Activated CD8-positive, alpha-beta memory T cell treated with anti-CD3 and anti-CD28 coated beads, Interleukin-2, amount 50 U/mL, for 48 hours (primary cell): ENCODE data around the gene TP73.

ENCODE experiments used
- DNase-seq: peaks from one replicate; pipeline ENCODE4 v3.0.0-alpha.2; 2020

Gene TP73

DNA sequence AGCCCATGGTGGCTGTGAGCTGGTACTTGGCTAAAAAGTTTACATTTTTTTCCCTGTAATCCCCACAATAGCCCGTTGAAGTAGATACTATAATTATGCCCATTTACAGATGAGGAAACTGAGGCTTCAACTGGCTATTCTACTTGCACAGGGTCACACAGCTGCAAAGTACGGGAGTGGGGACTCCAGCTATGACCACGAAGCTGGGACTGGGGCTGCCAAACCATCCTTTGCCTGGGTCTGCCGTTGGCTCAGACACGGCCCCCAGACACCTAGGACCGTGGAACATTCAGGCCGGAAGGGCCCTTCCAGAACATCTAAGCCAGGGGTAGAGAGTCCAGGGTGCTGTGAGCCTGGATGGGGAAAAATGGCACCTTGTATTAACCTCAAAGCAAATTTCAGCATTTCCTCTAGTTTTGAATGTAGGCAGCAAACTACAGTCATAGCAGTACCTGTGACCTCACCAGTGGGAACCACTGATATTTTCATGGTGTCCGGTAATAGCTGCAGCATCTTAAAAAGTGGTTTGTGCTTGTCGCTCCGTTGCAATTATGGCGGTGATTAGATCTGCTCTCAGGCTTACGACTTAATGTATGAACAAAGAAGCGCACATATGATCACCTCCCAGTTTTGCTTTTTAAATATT is 4.3 kb downstream of the TP73 start:
- DNase-seq = no peak

DNA sequence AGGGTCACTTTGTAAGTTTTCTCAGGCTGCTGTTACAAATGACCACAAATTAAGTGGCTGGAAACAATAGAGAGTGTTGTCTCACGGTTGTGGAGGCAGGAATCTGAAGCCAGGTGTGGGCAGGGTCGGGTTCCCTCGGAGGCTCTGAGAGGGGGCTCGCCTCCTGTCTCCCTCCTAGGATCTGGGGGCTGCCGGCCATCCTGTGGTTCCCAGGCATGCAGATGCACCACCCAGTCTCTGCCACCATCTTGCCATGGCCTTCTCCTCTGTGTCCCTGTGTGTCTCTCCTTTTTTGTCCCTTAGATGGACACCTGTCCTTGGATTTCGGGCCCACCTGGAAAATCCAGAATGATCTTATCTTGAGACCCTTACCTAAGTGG is 4.8 kb downstream of the TP73 start:
- no peak for DNase-seq

DNA sequence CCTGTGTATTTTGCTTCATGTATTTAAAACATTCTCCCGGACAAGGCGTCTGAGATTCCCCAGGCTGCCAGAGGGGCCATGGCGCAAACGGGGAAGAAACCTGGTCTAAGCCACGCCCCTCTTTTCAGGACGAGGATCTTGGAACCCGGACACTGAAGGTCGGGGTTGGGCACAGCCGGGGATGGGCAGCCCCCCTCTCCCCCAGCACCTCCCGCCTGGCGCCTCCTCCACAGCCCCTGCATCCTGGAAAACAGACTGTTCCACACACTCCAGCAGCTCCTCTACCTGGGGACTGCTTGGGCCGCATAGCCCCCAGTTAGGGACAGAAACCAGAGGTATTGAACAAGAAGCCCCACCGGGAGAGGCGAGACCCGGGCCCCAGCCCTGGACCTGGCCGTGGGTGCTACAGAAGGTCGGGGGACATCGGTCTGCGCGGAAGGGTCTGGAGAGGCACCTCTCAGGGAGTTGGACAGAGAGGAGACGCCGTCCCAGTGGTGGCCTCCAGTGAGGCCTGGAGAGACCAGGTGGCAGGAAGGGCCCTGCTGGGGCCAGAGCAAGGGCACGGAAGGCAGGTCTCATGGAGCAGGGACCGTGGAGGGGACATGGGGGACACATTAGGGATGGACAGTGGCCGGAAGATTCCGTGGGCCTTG is 5.4 kb downstream of the TP73 start:
- DNase-seq = no peak

DNA sequence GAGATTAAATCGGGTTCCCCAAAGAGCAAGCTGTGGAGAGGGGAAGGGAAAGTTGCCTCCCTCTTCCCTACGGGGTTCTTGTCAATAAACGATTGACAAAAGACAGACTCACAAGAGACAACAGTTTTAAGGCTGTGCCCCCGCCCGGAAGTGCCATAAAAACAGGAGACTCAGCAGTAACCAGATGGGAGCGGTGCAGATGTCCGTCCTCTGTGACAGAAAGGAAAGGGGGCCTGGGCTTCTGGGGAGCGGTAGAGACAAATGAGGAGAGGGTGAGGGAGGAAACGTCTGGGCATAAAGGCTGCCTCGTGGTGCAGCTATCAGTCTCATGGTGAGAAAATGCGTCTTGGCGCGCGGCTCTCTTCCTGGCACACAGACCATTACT is 5.9 kb downstream of the TP73 start:
- DNase-seq = no peak

DNA sequence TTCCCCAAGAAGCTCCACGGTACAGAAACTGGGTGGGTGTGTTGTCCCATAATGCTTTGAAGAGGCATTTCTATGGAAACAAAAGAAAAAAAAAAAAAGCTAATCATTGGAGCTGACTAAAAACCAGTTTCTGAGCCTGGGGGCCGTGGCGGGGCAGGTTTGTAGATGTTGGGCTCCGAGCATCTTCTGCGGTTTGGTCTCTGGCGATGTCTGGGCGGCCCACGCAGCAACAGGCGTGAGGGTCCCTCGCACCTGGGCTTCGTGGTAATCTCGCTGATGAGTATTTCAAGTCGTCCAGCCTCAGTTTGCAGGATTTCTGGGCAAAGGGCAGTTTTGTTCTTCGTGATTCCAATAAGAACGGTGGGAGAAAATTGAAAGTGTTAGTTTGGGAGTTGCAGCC is 6.8 kb downstream of the TP73 start:
- DNase-seq = no peak

DNA sequence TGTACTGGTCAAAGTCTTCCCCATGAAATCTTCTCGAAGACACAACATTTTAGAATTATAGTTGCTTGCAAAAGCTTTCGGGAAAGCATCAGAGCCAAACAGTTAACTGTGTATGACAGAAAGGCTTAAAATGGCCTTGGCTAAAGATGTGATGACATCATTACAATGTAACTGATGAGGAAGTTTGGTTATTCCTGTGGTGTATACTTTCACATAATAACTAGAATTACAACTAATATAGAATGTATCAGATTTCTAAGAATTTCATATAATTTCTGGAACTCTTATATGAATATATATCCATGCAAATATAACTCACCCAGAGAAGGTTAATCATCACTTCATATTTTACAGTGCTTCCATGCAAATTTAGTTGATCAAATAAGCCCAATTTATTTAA is 8.4 kb downstream of the TP73 start:
- no peak for DNase-seq

DNA sequence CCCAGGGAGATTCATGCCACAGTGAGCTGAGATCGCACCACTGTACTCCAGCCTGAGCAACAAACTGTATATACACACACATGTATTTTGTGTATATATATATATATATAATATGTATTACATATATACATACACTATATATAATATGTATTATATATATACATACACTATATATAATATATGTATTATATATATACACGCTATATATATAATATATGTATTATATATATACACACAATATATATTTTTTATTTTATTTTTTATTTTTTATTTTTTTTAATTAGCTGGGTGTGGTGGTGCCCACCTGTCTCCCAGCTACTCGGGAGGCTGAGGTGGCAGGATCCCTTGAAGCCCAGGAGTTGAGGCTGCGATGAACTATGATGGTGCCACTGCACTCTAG is 9.3 kb downstream of the TP73 start:
- DNase-seq = no peak

DNA sequence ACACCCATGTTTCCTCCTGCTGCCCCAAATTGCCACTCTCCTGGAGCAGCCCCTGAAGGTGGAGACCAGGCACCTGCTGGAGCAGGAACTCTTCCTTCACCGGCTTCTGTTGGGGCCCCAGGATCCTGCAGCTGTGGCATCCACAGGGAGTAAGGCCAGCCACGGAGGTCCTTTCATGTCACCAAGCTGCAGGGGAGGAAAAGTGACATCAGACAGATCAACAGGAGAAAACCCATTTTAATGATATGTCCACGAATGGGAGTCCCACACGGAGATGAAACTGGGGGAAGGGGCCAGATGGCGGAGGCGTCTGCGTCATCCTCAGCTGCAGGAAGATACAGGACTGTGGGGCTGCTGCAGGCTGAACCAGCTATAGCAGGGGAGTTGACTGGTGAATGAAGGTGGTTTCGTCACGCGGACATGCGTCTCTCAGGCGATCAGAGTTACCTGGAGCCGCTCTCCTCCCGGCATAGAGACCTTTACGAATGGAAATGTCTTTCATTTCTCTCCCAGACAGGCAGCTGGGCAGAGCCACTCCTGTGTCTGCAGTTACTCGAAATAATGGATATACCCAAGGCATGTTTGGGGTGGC is 9.9 kb downstream of the TP73 start:
- DNase-seq = no peak

DNA sequence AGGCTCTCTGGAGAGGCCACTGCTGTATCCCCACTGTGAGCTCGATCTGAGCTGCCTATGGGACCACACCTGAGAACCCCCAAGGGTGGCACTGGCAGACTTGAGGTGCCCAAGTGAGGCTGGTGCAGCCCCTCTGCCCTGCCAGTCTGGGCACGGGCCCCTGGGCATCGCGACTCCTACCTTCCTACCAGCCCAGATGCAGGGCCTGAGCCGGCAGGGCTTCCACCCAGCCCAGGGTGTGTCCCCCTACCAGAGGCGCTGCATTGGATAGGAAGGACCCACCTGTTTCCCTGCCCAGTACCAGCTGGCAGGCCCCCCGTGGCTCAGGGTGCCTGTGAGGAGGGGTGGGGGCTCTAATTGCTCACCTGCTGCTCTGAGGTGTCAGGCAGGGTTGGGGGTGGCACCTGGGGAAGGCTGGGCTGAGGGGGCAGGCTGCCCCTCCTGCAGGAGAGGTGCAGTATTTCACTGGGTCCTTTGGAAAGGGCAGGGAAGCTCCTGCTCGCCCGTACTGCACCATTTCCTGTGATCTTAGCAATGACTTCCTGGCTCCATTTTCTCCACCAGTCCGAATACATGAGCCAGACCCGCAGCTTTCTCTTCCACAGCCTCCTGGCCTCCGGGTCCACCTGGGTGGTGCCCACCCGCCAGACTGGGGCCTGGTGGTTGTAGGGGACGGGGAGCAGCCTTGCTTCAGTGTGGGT is 11.8 kb downstream of the TP73 start:
- DNase-seq = no peak

DNA sequence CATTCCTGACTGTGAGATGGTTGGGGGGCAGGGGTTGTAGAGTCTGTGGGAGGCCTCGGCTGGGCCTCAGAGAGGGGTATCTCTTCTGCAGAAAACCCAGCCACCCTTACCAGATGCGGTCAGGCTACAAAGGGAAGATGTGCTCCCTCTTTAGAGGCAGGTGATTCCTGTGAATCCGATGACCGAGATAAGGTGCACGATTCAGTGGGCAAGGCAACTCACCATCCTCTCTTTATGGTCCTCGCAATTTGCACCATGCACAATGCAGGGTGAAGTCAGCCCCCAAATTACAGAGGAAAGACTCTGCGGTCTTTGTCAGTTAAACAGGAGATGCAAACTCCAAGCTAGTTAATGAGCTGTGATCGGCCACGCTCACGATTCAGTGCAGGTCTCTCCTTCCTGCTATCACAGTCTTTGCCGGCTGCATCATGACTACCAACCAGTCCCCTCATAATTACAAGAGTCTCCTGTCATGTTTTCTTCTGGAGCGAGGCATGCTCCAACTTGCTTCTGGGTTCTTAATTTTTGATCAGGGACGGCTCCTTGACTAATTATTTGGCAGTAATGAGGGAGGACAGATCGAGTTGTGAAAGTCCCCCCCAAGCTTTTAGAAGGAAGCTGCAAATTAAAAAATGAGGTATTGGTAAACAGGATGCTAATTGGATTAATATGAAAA is 12.5 kb downstream of the TP73 start:
- DNase-seq = no peak

DNA sequence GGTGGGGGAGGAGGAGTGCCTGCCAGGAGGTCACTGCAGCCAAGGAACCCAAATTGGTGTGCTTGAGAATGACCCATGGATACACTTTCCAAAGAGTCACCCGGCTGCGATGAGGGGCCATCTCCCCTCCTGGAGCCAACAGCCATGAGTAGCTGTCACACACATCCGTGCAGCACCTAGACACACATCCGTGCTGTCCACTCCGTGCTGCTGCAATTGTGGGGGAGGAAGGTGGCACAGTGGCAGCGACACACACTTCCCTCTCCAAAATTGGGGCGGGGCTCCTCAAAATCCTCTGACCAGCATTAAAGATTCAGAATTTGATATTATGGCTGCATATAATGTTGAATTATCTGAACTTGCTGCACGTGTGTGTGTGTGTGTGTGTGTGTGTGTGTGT is 15.8 kb downstream of the TP73 start:
- no peak for DNase-seq

DNA sequence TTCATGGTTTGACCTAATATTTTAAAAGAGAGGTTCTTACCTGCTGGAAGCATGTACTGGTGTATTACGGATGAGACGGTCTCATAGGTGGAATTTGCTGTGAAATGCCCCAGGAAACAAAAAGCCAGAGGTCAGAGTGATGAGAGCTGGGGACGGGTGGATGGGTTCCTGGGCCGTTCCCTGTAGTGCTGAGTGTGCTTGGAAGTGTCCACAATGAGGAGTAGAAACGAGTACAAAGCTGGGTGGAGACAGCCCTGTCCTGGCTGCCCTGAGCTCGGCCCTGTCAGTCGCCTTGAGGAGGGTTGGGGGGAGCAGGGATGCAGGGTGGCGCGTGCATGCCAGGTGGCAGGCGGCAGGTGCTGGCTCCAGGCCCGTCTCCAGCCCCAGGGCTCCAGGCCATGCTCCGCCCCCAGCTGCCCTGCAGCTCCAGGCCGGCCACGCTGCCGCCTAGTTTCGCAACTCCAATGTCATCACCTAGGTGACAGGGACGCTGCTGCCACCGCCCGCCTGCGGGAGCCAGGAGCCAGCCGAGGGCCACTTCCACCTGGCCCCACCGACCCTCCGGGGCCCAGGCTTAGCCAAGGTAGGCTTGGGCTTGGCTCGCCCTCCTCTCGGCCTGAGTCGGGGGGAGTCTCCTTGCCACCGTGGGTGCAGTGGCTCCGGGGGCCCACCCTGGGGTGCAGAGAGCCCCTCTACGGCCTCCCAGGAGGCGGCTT is 16.4 kb downstream of the TP73 start:
- no peak for DNase-seq

DNA sequence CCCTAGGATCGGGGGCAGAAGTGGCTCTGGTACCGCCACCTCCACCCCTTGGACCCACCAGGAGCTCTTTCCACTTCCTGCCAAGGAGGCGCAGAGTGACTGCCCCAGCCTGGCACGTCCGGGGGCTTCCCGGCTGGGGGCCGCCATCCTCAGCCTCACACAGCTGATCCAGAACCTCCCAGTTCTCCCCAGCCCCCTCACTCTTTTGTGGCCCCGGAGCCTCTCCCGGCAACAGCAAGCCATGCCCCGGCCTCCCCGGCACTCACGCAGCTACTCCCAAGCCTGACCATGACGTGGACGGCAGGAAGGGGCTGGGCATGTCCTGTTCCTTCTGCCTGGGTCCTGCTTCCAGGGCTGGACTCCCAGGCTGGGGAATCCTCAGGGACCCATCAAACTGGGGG is 17.1 kb downstream of the TP73 start:
- DNase-seq = no peak

DNA sequence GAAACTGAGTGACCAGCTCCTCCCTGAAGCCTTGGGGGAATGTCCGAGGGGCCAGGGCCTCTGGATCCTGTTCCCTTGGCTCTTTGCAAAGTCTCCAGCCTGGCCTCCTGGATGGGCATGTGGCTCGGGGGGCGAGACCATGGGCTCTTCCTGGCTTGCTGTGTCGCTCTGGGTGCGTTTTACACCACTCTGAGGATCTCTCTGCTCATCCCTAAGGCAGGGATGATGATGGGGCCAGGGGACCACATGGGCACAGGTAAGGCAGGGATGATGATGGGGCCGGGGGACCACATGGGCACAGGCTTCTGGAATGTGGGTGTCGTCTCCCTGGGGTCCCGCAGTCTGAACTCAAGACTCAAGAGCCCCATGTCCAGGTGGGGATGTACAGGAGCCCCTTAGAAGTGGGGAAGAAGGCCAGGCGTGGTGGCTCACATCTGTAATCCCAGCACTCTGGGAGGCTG is 17.7 kb downstream of the TP73 start:
- no peak for DNase-seq

DNA sequence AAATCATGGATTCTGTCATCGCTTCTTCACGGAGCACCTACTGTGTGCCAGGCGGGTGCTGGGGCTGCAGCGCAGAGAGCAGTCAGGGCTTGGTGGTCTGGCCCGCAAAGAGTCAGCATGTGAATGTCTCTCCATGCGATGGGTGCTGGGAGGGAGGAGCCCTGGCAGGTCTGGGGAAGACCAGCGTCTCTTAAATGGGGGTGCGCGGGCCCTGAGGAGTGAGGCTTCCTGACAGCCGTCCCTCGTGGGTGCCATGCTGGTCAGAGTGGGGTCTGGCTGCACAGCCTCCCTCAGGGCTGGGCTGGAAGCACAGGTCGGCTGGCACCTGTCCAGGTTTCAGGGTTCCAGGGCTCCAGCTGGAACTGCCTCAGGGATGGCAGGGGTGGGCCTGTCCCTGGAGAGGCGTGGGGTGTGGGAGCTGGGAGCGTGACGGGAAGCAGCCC is 18.5 kb downstream of the TP73 start:
- no peak for DNase-seq

DNA sequence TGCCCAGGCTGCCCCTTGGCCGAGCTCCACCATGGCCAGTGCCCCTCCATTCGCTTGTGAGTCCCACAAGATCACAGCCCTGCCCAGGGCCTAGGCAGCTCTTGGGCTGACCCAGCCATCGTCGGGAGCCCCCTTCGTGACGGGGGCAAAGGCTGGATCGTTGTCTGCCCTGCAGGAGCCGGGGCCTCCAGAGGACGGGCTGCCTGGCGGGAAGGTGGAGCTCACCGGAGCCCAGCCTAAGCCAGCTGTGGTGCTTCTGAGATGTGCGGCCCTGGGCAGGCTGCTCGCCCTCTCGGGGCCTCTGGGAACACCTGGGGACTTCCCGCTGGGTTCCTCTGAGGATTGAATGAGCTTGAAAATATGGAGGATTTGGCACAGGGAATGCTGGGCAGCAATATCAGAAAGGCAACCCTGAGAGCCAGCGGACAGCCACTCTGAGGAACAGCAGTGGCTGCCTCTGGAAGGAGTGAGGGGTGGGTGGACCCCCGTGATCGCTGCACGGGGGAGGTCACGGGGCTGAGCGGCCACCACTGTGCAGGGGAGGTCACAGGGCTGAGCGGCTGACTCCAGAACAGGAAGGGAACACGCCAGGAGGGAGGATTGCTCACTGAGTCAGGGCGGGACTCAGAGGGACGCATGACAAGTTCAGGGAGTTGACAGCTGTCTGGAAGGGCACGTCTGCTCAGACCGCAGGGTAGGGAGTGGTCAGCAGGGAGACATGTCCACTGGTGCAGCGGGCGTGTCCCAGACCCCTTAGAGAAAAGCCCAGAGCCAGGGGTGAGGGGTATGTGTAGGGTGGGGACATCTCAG is 19.3 kb downstream of the TP73 start:
- no peak for DNase-seq

DNA sequence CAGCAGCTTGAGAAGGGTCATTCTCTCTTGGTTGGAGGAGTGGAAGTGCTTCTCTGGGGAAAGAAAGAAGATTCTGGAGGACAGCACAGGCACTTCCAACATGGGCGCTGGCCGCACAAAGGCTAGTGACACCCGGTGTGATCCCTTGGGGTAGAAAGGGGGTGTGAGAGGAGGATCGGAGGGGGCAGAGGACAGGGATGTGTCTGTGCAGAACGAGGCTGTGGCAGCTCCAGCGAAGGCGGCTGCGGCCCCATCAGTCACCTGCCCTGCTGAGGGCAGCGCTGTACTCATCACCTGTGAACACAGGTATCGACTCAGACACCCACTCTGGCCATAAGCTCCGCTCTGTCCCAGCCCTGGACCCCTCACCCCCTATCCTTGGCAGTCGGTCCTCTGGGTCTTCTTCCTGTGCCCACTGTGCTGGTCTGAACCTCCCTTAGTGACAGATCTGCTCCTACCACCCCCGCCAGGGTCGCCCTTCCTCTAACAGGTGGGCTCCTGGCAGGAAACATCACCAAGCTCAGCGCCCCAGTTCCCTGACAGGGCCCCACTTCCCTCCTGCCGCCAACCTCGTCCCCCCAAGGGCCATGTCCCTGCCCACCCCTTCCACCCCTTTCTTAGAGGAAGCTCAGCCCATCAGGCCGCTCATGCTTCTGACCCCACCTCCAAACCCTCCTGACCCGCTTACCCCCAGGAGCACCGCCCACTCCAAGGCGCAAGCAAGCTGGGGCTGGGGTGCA is 20.1 kb downstream of the TP73 start:
- DNase-seq = no peak

DNA sequence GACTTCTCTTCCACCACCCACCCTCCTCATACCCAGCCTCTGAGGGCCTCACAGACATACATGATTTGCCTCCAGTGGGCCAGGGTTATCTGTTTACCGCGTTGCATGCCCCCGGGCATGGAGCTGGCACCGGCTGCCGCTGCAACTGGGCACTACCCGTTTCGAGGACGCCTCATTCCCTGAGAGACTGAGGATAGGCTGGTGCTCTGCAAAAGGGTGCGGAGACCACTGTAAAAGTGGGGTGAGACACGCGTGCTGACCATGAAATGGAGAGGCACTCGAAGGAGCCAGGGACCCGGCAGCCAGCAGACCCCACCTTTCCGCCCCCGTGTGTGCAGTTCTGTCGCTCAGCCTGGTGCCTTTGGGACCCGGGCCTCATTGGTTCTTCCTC is 20.6 kb downstream of the TP73 start:
- DNase-seq = no peak

DNA sequence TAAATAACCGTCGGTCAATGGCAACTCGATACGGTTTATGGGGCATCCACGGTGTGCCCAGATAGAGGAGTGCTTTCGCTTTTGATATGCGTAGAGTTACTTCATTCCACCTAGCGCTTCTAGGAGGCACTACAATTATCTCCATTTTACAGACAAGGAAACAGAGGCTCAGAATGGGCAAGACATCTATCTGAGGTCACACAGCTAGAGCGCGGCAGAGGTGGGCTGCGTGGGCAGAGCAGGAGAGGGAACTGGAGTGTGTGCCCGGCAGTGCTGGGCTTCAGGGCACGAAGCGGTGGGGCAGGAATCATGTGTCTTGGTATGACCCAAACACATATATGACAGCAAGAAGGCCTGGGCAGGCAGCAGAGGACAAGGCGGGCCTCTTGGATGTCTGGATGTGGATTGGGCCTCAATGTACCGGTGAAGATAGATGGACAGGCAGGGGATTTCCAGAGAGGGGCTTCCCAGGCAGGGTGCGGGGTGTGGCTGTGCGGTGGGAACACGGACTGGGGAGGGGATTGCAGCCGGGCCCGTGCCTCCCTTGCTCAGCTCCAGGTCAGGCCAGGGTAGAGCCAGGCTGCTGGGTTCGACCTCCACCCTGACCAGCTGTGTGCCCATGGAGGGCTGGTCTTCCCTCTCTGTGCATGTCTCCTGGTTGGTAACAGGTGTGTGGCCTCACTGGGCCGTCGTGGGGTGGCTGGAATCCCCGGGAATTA is 21.2 kb downstream of the TP73 start:
- no peak for DNase-seq
